K562 (cell line): Measurements from ENCODE around the gene ZNF32. TPM values are rescaled to one million over a fixed set of nuclear protein-coding genes. Genes with fewer than 3 reads are reported as not detected.

Experiments
- CBX2 ChIP-seq: fragments of 200-600 bp; sonication (generic); IDR thresholded peaks from one replicate; pipeline ENCODE4 v1.6.1; 2012; ENCODE audit warnings: mild to moderate bottlenecking, low read length, inconsistent platforms; ENCODE audit not compliant: insufficient read depth, poor library complexity, severe bottlenecking
- CTCFL ChIP-seq: IDR thresholded peaks from 2 replicates; pipeline ENCODE4 v1.6.1; 2011; ENCODE audit warnings: borderline replicate concordance, low read depth, mild to moderate bottlenecking, moderate library complexity, low read length; ENCODE audit not compliant: insufficient read depth, poor library complexity, severe bottlenecking
- ELF1 ChIP-seq: fragments of 200-800 bp; sonication (Bioruptor generic); IDR thresholded peaks from 2 replicates; pipeline ENCODE4 v1.6.1; 2016; ENCODE audit warnings: missing genetic modification characterization, missing compliant biosample characterization
- HDAC3 ChIP-seq: fragments of 450-650 bp; IDR thresholded peaks from 2 replicates; pipeline ENCODE4 v1.6.1; 2018; ENCODE audit warnings: borderline replicate concordance, mild to moderate bottlenecking, moderate library complexity; ENCODE audit not compliant: partially characterized antibody
- L3MBTL2 ChIP-seq: fragments of 450-650 bp; IDR thresholded peaks from 2 replicates; pipeline ENCODE4 v1.6.1; 2016; ENCODE audit warnings: mild to moderate bottlenecking, moderate library complexity
- MTA3 ChIP-seq: fragments of 450-650 bp; formaldehyde crosslinking; IDR thresholded peaks from 2 replicates; pipeline ENCODE4 v1.6.1; 2017; ENCODE audit warnings: mild to moderate bottlenecking, borderline replicate concordance
- POLR2AphosphoS2 ChIP-seq: IDR thresholded peaks from 2 replicates; pipeline ENCODE4 v1.6.1; 2012; ENCODE audit warnings: low read length, improper control_type of control experiment
- POLR2AphosphoS5 ChIP-seq: IDR thresholded peaks from 2 replicates; pipeline ENCODE4 v1.6.1; 2011; ENCODE audit warnings: mild to moderate bottlenecking, low read depth, low read length, moderate library complexity; ENCODE audit not compliant: control insufficient read depth, insufficient read depth
- SMARCB1 ChIP-seq: IDR thresholded peaks from 2 replicates; pipeline ENCODE4 v1.6.1; 2011; ENCODE audit warnings: improper control_type of control experiment, low read depth; ENCODE audit not compliant: insufficient read length
- TCF3 ChIP-seq: sonication (generic); formaldehyde crosslinking; IDR thresholded peaks from 2 replicates; pipeline ENCODE4 v1.4.0; 2020; ENCODE audit warnings: mild to moderate bottlenecking, missing genetic modification reagents
- ZKSCAN1 ChIP-seq: fragments of 150-350 bp; IDR thresholded peaks from 2 replicates; pipeline ENCODE4 v1.6.1; 2016; ENCODE audit warnings: low read depth, low read length
- polyA plus RNA-seq, 8 experiments: library from polyadenylated mRNA; depleted of rRNA in 4 of 8; stranded (reverse) in 5 of 8; unstranded in 3 of 8; fragments of >200 nt; fragmentation: Nextera tagmentation in 2 of 8; fragmentation: Illumina TruSeq in 1 of 8; extraction: Ambion mirVana in 2 of 8; extraction: Trizol in 1 of 8; gene quantifications; 2 replicates each; pipeline versions ENCODE4 v1.2.1 to v1.2.3, GENCODE V29; 2011 to 2014; ENCODE audit warnings: inconsistent platforms in 1 of 8, missing spikeins in 1 of 8
- total RNA-seq, 7 experiments: library from RNA; depleted of rRNA in 6 of 7; stranded (reverse); fragments of >200 nt in 6 of 7; fragmentation: Illumina TruSeq in 2 of 7; extraction: Trizol in 2 of 7; gene quantifications; 2 replicates each; pipeline versions ENCODE4 v1.2.1 to v1.2.3, GENCODE V29; 2011 to 2021; ENCODE audit warnings: low replicate concordance in 1 of 7

Gene ZNF32
- total and polyA plus RNA-seq, 9 of the 15 experiments (the other 6 are each of a cell fraction or from before 2014, with no cell fraction given) = 17.3 to 57.0 (median 26.3) TPM

GRCh38 chr10:43649185-43649523, 473 bp upstream of the ZNF32 start (continued):
- TF ChIP-seq CTCFL (no peak), CBX2 (no peak), POLR2AphosphoS5 (no peak), SMARCB1 (no peak), TCF3 (CRISPR knock-in tag) (0 out of 2 replicates have a peak, but pooled peaks have one; percentile 1), L3MBTL2 (0 out of 2 replicates have a peak, but pooled peaks have one; percentile 2), ELF1 (tag) (0 out of 2 replicates have a peak, but pooled peaks have one; percentile 2), POLR2AphosphoS2 (no peak), HDAC3 (no peak), ZKSCAN1 (no peak), MTA3 (no peak)
